Vagina (tissue), 2 donors: ENCODE results near the gene XPO5.

ENCODE experiments used
- POLR2A ChIP-seq, 2 donors: fragments of 450-650 bp; IDR thresholded peaks; one replicate each; pipeline ENCODE4 v1.6.1; 2017; ENCODE audit warnings: antibody characterized with exemption in 2 of 2, mild to moderate bottlenecking in 2 of 2, moderate library complexity in 2 of 2
- POLR2AphosphoS5 ChIP-seq, 2 donors: sonication (generic); formaldehyde crosslinking; IDR thresholded peaks; one replicate each; pipeline ENCODE4 v1.9.0; 2017; ENCODE audit warnings: antibody characterized with exemption in 2 of 2, mild to moderate bottlenecking in 2 of 2, low read depth in 1 of 2; ENCODE audit not compliant: insufficient read depth in 1 of 2
- TF ChIP-seq, protein P1 (sequence below), 3 experiments: fragments of 450-650 bp in 2 of 3; fragments of 200-600 bp in 1 of 3; sonication (generic) in 1 of 3; IDR thresholded peaks; one replicate each; pipeline ENCODE4 v1.5.1; 2017 to 2019; ENCODE audit warnings: antibody characterized with exemption in 3 of 3, mild to moderate bottlenecking in 2 of 3, moderate library complexity in 2 of 3

- TF ChIP-seq, protein P1, sequence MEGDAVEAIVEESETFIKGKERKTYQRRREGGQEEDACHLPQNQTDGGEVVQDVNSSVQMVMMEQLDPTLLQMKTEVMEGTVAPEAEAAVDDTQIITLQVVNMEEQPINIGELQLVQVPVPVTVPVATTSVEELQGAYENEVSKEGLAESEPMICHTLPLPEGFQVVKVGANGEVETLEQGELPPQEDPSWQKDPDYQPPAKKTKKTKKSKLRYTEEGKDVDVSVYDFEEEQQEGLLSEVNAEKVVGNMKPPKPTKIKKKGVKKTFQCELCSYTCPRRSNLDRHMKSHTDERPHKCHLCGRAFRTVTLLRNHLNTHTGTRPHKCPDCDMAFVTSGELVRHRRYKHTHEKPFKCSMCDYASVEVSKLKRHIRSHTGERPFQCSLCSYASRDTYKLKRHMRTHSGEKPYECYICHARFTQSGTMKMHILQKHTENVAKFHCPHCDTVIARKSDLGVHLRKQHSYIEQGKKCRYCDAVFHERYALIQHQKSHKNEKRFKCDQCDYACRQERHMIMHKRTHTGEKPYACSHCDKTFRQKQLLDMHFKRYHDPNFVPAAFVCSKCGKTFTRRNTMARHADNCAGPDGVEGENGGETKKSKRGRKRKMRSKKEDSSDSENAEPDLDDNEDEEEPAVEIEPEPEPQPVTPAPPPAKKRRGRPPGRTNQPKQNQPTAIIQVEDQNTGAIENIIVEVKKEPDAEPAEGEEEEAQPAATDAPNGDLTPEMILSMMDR (IDR thresholded peaks at IDR 0.05): no peak
- TF ChIP-seq POLR2A (IDR thresholded peaks at IDR 0.05): no peak
- TF ChIP-seq POLR2AphosphoS5 (IDR thresholded peaks at IDR 0.05; ENCODE audit: insufficient read depth in 1 of 2, low read depth in 1 of 2): no peak
Measured at GRCh38 chr6:43488667-43489276, 87.1 kb downstream of the XPO5 start.
